ENCODE results near the gene CNBP. TPM values are rescaled to one million over a fixed set of nuclear protein-coding genes. Genes with fewer than 3 reads are reported as not detected.

The CNBP gene
- total RNA-seq: 100 to 1,000 TPM; 438 to 594 (median 487) TPM
- polyA plus RNA-seq: 100 to 1,000 TPM; 324 to 372 TPM
- long read RNA-seq, donor 1, transcript CNBP-204 (5 exons, 1,641 nt): minor isoform, 72 of 619 reads
- long read RNA-seq, donor 1, transcript CNBP-207 (5 exons, 1,626 nt): minor isoform, 187 of 619 reads
- long read RNA-seq, donor 1, transcript CNBP-201 (5 exons, 1,664 nt): major isoform, 199 of 619 reads
- long read RNA-seq, donor 1, transcript CNBP-202 (5 exons, 1,040 nt): minor isoform, 7 of 619 reads
- long read RNA-seq, donor 1, partial matches to known transcripts: 15 of 619 reads
- long read RNA-seq, donor 1, other reads (novel, unspliced or antisense): 130 of 619 reads
- long read RNA-seq, donor 2, transcript CNBP-207 (5 exons, 1,626 nt): minor isoform, 238 of 824 reads
- long read RNA-seq, donor 2, transcript CNBP-201 (5 exons, 1,664 nt): major isoform, 266 of 824 reads
- long read RNA-seq, donor 2, transcript CNBP-208 (5 exons, 1,549 nt): minor isoform, 19 of 824 reads
- long read RNA-seq, donor 2, transcript CNBP-204 (5 exons, 1,641 nt): minor isoform, 89 of 824 reads
- long read RNA-seq, donor 2, partial matches to known transcripts: 30 of 824 reads
- long read RNA-seq, donor 2, other reads (novel, unspliced or antisense): 172 of 824 reads
- long read RNA-seq, donor 3, transcript CNBP-208 (5 exons, 1,549 nt): minor isoform, 32 of 2,116 reads
- long read RNA-seq, donor 3, transcript CNBP-207 (5 exons, 1,626 nt): minor isoform, 679 of 2,116 reads
- long read RNA-seq, donor 3, transcript CNBP-204 (5 exons, 1,641 nt): minor isoform, 290 of 2,116 reads
- long read RNA-seq, donor 3, transcript CNBP-201 (5 exons, 1,664 nt): major isoform, 708 of 2,116 reads
- long read RNA-seq, donor 3, partial matches to known transcripts: 43 of 2,116 reads
- long read RNA-seq, donor 3, other reads (novel, unspliced or antisense): 323 of 2,116 reads

- intact Hi-C loops (cut with DNase I): loop anchor here in 8 of 10 donors (2.0 to 10.0 kb wide), 4 partner anchors 41 to 64 kb away; partner anchors contain the start of gene COPG1 (in 7 of the 8)
- ATAC-seq (peak; percentile 98 to 99 (median 99)), DNase-seq (peak; percentile 94)
- Histone ChIP-seq H3K4me1 (peaks cover 7 to 68% (median 52%) of the 10 kb centered on the region in 9 donors), H3K4me3 (peak within 1 kb of the TSS; percentile 75 to 97 (median 92)), H3K36me3 (peaks cover 0 to 26% (median 3%) of the 10 kb centered on the region in 9 donors), H3K27me3 (no peaks in the 10 kb centered on the region), H3K27ac (peak within 1 kb of the TSS; percentile 94 to 100 (median 99)), H3K9me3 (no peaks in the 10 kb centered on the region)
- 0% methylated on average over 83 of the region's 83 CpGs for WGBS, 2 donors
- peak in 1 of 9 donors; percentile 8 for TF ChIP-seq CTCF (IDR thresholded peaks at IDR 0.05)
Measured at GRCh38 chr3:129183569-129184395, at the start of gene CNBP. Gene CNBP (minus strand): TSS chr3:129183896. CDS start chr3:129171757, 12,139 bp downstream.

GRCh38 chr3:129231331-129232119 is 47.8 kb upstream of the CNBP start:
- peak overlapping the region in 2 of 10 donors; percentile 18 to 92 for H3K27ac ChIP-seq
- no peak for TF ChIP-seq CTCF (IDR thresholded peaks at IDR 0.05)
- no peaks in the 10 kb centered on the region for H3K27me3 ChIP-seq
- H3K4me3 ChIP-seq: peak overlapping the region in 1 of 10 donors; percentile 28
- peaks cover 6 to 75% (median 32%) of the 10 kb centered on the region in 9 donors for H3K4me1 ChIP-seq
- DNase-seq (no peak), ATAC-seq (no peak)
- intact Hi-C loops (cut with DNase I): no loop called here
- 87 to 90% methylated on average over 10 of the region's 10 CpGs for whole genome bisulfite sequencing, 2 donors
- H3K9me3 ChIP-seq: no peaks in the 10 kb centered on the region
- H3K36me3 ChIP-seq: no peaks in the 10 kb centered on the region

GRCh38 chr3:129230311-129231019 is 46.8 kb upstream of the CNBP start:
- Histone ChIP-seq H3K36me3 (no peaks in the 10 kb centered on the region), H3K27me3 (no peaks in the 10 kb centered on the region), H3K4me3 (peak overlapping the region in 1 of 10 donors; percentile 28), H3K4me1 (peaks cover 10 to 86% (median 42%) of the 10 kb centered on the region in 9 donors), H3K9me3 (no peaks in the 10 kb centered on the region), H3K27ac (peak overlapping the region in 8 of 10 donors; percentile 32 to 92 (median 70))
- TF ChIP-seq CTCF (IDR thresholded peaks at IDR 0.05): no peak
- ATAC-seq (peak in 4 of 8 donors; percentile 20 to 55 (median 31)), DNase-seq (no peak)
- intact Hi-C loops (cut with DNase I): no loop called here
- 57 to 67% methylated on average over 7 of the region's 7 CpGs for WGBS, 2 donors

All from heart right ventricle (tissue), 16 donors.